Uterus (tissue), 4 donors: ENCODE results near the gene LRRC8B. TPM values are rescaled to one million over a fixed set of nuclear protein-coding genes. Genes with fewer than 3 reads are reported as not detected.

Experiments
- DNase-seq, 2 donors: peaks; one replicate each; pipeline ENCODE4 v3.0.0-alpha.2; 2019 to 2020
- H3K27ac ChIP-seq, 2 donors: fragments of 200-600 bp; sonication (generic); 1 replicate in 1 of 2; 2 replicates in 1 of 2; pipeline ENCODE4 v1.5.1; 2016 to 2018
- H3K27me3 ChIP-seq, 2 donors: fragments of 200-600 bp; sonication (generic); one replicate each; pipeline ENCODE4 v1.5.1; 2018 to 2019; ENCODE audit warnings: control low read depth in 1 of 2
- H3K36me3 ChIP-seq, 2 donors: fragments of 200-600 bp; sonication (generic); one replicate each; pipeline ENCODE4 v1.5.1; 2019; ENCODE audit warnings: control low read depth in 1 of 2
- H3K4me1 ChIP-seq, 2 donors: fragments of 200-600 bp; sonication (generic); one replicate each; pipeline ENCODE4 v1.5.1; 2018 to 2019; ENCODE audit warnings: control low read depth in 1 of 2
- H3K4me3 ChIP-seq, 2 donors: fragments of 200-600 bp; sonication (generic); 1 replicate in 1 of 2; 2 replicates in 1 of 2; pipeline ENCODE4 v1.5.1; 2018 to 2019; ENCODE audit warnings: mild to moderate bottlenecking in 1 of 2
- H3K9me3 ChIP-seq, 2 donors: fragments of 200-600 bp; sonication (generic); one replicate each; pipeline ENCODE4 v1.5.1; 2019; ENCODE audit warnings: control low read depth in 1 of 2
- POLR2A ChIP-seq, 2 donors: fragments of 450-650 bp; IDR thresholded peaks; one replicate each; pipeline ENCODE4 v1.6.1; 2016; ENCODE audit warnings: antibody characterized with exemption in 2 of 2, mild to moderate bottlenecking in 1 of 2, moderate library complexity in 1 of 2
- intact Hi-C: fragments of 100-400 bp; cut with DNase I; formaldehyde crosslinking; loops from one replicate; pipeline ENCODE4 v1.15.1; 2023; ENCODE audit warnings: low total_unique reads
- total RNA-seq, 4 donors: library from RNA; depleted of rRNA in 3 of 4; stranded (reverse); fragments of >200 nt in 3 of 4; gene quantifications; one replicate each; pipeline versions ENCODE4 v1.1.0 to v1.2.4, GENCODE V29; 2014 to 2023
- TF ChIP-seq, protein P1 (sequence below), 4 experiments: fragments of 200-600 bp in 2 of 4; fragments of 450-650 bp in 2 of 4; sonication (generic) in 2 of 4; IDR thresholded peaks; one replicate each; pipeline ENCODE4 v1.5.1; 2016 to 2019; ENCODE audit warnings: antibody characterized with exemption in 4 of 4, mild to moderate bottlenecking in 2 of 4, moderate library complexity in 1 of 4
- donor health status: DM: yes; HTN: yes; CAD: no.

The LRRC8B gene
- total RNA-seq, 4 donors from 2014 or later = 1.0 to 9.8 (median 7.6) TPM

- no peaks in the 10 kb centered on the region for H3K36me3 ChIP-seq
- TF ChIP-seq, protein P1, sequence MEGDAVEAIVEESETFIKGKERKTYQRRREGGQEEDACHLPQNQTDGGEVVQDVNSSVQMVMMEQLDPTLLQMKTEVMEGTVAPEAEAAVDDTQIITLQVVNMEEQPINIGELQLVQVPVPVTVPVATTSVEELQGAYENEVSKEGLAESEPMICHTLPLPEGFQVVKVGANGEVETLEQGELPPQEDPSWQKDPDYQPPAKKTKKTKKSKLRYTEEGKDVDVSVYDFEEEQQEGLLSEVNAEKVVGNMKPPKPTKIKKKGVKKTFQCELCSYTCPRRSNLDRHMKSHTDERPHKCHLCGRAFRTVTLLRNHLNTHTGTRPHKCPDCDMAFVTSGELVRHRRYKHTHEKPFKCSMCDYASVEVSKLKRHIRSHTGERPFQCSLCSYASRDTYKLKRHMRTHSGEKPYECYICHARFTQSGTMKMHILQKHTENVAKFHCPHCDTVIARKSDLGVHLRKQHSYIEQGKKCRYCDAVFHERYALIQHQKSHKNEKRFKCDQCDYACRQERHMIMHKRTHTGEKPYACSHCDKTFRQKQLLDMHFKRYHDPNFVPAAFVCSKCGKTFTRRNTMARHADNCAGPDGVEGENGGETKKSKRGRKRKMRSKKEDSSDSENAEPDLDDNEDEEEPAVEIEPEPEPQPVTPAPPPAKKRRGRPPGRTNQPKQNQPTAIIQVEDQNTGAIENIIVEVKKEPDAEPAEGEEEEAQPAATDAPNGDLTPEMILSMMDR (IDR thresholded peaks at IDR 0.05) = no peak
- no peak for DNase-seq
- no peak overlapping the region for H3K4me3 ChIP-seq
- no peaks in the 10 kb centered on the region for H3K9me3 ChIP-seq
- H3K27me3 ChIP-seq = no peaks in the 10 kb centered on the region
- H3K4me1 ChIP-seq = peaks cover 0 to 5% of the 10 kb centered on the region in 2 donors
- intact Hi-C loops = no loop called here
- peak overlapping the region; percentile 58 to 73 for H3K27ac ChIP-seq
Measured at GRCh38 chr1:89603651-89604413, 79.2 kb downstream of the LRRC8B start.

DNA sequence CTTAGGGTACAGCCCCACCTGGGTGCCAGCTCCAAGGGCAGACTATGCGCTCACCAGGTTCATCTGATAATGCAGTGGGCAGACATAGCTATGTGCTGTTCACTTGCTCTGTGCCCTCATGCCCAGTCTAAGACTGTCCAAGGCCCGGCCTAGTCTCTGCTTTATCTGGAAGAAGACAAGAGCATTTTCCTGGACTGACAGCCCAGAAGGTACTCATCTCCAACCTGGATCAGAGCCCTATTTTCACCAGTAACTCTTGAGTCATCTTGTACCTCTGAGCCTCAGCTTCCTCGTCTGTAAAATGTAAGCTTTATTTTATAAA is 79.7 kb downstream of the LRRC8B start:
- H3K9me3 ChIP-seq = no peaks in the 10 kb centered on the region
- TF ChIP-seq, protein P1 (IDR thresholded peaks at IDR 0.05) = no peak
- TF ChIP-seq POLR2A (IDR thresholded peaks at IDR 0.05) = no peak
- intact Hi-C loops = no loop called here
- H3K27ac ChIP-seq = peak overlapping the region; percentile 58 to 73
- H3K36me3 ChIP-seq = no peaks in the 10 kb centered on the region
- H3K27me3 ChIP-seq = no peaks in the 10 kb centered on the region
- no peak overlapping the region for H3K4me3 ChIP-seq
- DNase-seq = peak; percentile 31 to 42
- peaks cover 0 to 5% of the 10 kb centered on the region in 2 donors for H3K4me1 ChIP-seq

DNA sequence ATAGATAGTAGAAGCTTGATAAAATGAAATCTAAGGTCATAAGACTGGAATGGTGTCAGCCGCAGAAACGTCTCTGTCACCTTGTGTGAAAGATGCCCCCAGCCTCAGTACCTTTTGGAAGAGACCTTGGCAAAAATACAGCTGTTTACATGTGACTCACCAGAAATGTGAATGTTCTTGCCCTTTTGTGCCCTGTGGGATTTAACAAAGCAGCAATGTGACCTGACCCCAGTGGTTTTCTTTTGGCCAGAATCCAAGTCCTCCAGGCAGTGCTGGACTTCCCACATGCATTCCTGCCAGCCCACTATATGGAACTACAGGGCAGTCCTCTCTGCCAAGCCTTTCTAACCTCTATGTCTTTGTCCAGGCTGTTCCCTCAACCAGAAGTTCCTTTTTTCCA is 81.1 kb downstream of the LRRC8B start:
- intact Hi-C loops = no loop called here
- peaks cover 0 to 5% of the 10 kb centered on the region in 2 donors for H3K4me1 ChIP-seq

GRCh38 chr1:89606227-89606980 is 81.8 kb downstream of the LRRC8B start:
- no peak for DNase-seq
- H3K4me1 ChIP-seq = peaks cover 0 to 5% of the 10 kb centered on the region in 2 donors
- no peaks in the 10 kb centered on the region for H3K27me3 ChIP-seq
- H3K27ac ChIP-seq = no peak overlapping the region
- intact Hi-C loops = no loop called here
- H3K9me3 ChIP-seq = no peaks in the 10 kb centered on the region
- H3K36me3 ChIP-seq = no peaks in the 10 kb centered on the region
- no peak overlapping the region for H3K4me3 ChIP-seq
- TF ChIP-seq, protein P1 (IDR thresholded peaks at IDR 0.05) = no peak
- TF ChIP-seq POLR2A (IDR thresholded peaks at IDR 0.05) = no peak

More for the DNA sequence above, 81.1 kb downstream of the LRRC8B start:
- no peak for DNase-seq
- no peak for TF ChIP-seq POLR2A (IDR thresholded peaks at IDR 0.05)
- TF ChIP-seq, protein P1 (IDR thresholded peaks at IDR 0.05) = no peak
- Histone ChIP-seq H3K27me3 (no peaks in the 10 kb centered on the region), H3K9me3 (no peaks in the 10 kb centered on the region), H3K36me3 (no peaks in the 10 kb centered on the region), H3K27ac (peak overlapping the region in 1 of 2 donors; percentile 58), H3K4me3 (no peak overlapping the region)

DNA sequence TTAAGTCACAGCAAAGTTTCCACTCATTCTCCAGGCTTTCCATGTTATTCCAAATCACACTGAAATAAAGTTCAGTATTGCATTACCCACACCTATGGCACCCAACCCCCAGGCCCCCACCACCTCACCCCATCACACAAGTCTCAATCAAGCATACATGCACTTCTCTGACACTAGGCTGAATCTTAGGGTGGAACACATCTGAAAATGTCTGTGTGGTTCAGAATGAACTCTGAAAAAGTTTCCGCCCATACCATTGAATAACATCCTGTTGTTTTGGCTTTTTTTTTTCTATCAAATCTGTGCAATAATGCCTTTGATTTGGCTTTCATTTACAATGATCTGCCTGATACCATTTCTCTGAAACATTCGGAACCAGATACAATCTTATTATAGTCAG is 82.5 kb downstream of the LRRC8B start:
- intact Hi-C loops = no loop called here
- Histone ChIP-seq H3K36me3 (no peaks in the 10 kb centered on the region), H3K9me3 (no peaks in the 10 kb centered on the region), H3K27me3 (no peaks in the 10 kb centered on the region), H3K4me3 (no peak overlapping the region), H3K4me1 (peaks cover 0 to 5% of the 10 kb centered on the region in 2 donors), H3K27ac (peak overlapping the region in 1 of 2 donors; percentile 32)
- TF ChIP-seq POLR2A (IDR thresholded peaks at IDR 0.05) = no peak
- TF ChIP-seq, protein P1 (IDR thresholded peaks at IDR 0.05) = no peak
- DNase-seq = no peak
